ENCODE results near the gene TXNDC17.
"Not testable (repeated sequence)": the region's sequence is repeated elsewhere in the genome, so short reads cannot be mapped to it uniquely, and the experiment has no call there.

Gene TXNDC17

GRCh38 chr17:6640536-6641246 is at the start of gene TXNDC17, which contains the start of gene KIAA0753:
TXNDC17 (plus strand) TSS chr17:6641060; CDS start chr17:6641083, 23 bp downstream.
KIAA0753 (minus strand) TSS chr17:6640711; CDS start chr17:6635103, 5,608 bp downstream.
- DNase-seq = peak; percentile 90

GRCh38 chr17:6591599-6592158 is 49.2 kb upstream of the TXNDC17 start:
- no peak for DNase-seq

GRCh38 chr17:6592173-6592572 is 48.7 kb upstream of the TXNDC17 start:
- no peak for DNase-seq

GRCh38 chr17:6593371-6593770 is 47.5 kb upstream of the TXNDC17 start:
- not testable (repeated sequence) for DNase-seq

GRCh38 chr17:6596081-6596480 is 44.8 kb upstream of the TXNDC17 start:
- no peak for DNase-seq

- no peak for DNase-seq
These were observed 44.3 kb upstream of the TXNDC17 start for GRCh38 chr17:6596511-6596910.

GRCh38 chr17:6596941-6597340 is 43.9 kb upstream of the TXNDC17 start:
- DNase-seq = no peak

GRCh38 chr17:6597727-6598126 is 43.1 kb upstream of the TXNDC17 start:
- no peak for DNase-seq

GRCh38 chr17:6599364-6599763 is 41.5 kb upstream of the TXNDC17 start:
- DNase-seq = no peak

GRCh38 chr17:6602141-6602540 is 38.7 kb upstream of the TXNDC17 start:
- DNase-seq = no peak

- DNase-seq = no peak
These were observed 37.0 kb upstream of the TXNDC17 start for GRCh38 chr17:6603744-6604325.

GRCh38 chr17:6605142-6605541 is 35.7 kb upstream of the TXNDC17 start:
- no peak for DNase-seq

GRCh38 chr17:6608321-6608720 is 32.5 kb upstream of the TXNDC17 start:
- DNase-seq = no peak

GRCh38 chr17:6610011-6610410 is 30.8 kb upstream of the TXNDC17 start:
- DNase-seq = no peak

GRCh38 chr17:6611231-6611630 is 29.6 kb upstream of the TXNDC17 start:
- no peak for DNase-seq

- DNase-seq = no peak
These were observed 16.9 kb upstream of the TXNDC17 start for GRCh38 chr17:6623941-6624340.

GRCh38 chr17:6626616-6627015 is 14.2 kb upstream of the TXNDC17 start:
- no peak for DNase-seq

GRCh38 chr17:6627019-6627418 is 13.8 kb upstream of the TXNDC17 start:
- no peak for DNase-seq

GRCh38 chr17:6630390-6630789 is 10.5 kb upstream of the TXNDC17 start:
- no peak for DNase-seq

- no peak for DNase-seq
These were observed 8.3 kb upstream of the TXNDC17 start for GRCh38 chr17:6632530-6632929.

GRCh38 chr17:6633263-6633662 is 7.6 kb upstream of the TXNDC17 start:
- DNase-seq = no peak

- no peak for DNase-seq
These were observed 4.8 kb upstream of the TXNDC17 start for GRCh38 chr17:6636105-6636504.

- no peak for DNase-seq
These were observed 4.0 kb upstream of the TXNDC17 start for GRCh38 chr17:6636616-6637457.
